Stimulated activated CD8-positive, alpha-beta memory T cell treated with anti-CD3 and anti-CD28 coated beads, Interleukin-7, amount 100 ng/mL, for 48 hours (primary cell): ENCODE results near the gene GTF3C1.

ENCODE experiments used
- DNase-seq, 2 donors: peaks; one replicate each; pipeline ENCODE4 v3.0.0-alpha.2; 2020; ENCODE audit warnings: low read depth in 1 of 2; ENCODE audit errors: extremely low read depth in 1 of 2

Gene GTF3C1

DNA sequence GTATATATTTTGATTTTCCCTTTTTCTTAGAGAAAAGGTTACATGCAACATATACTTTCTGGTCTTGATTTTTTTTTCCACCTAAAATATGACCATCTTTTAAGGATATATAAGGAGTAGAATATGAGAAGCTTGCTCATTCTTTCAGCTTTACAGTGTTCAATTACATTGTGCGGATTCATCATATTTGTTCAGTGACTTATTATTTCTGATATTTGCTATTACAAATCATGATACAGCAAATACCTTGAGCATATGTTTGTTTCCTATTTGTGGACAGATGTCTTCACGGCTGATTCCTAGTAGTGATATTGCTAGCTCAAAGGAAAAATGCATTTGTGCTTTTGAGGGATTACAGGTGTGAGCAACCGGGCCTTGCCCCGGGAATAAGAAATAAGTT lies 18.4 kb upstream of the GTF3C1 start:
- no peak for DNase-seq

- DNase-seq: no peak
These were observed 16.7 kb upstream of the GTF3C1 start for GRCh38 chr16:27566417-27566816.

- no peak for DNase-seq
These were observed 14.5 kb upstream of the GTF3C1 start for GRCh38 chr16:27564224-27564623.

DNA sequence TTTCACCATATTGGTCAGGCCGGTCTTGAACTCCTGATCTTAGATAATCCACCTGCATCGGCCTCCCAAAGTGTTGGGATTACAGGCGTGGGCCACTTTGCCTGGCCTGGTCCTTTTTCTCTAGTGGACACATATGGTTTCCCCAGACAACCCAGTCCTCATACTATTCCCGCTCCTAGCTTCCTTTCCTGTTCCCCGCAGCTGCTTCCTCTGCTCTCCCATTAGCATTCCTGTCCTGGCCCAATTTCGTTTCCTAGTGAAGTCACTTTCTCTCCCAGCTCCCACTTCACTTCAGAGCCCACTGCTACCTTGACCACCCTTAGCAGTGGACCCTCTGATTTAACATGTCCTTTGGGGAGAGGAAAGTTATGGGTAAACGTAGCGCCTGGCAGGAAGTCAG lies 11.5 kb upstream of the GTF3C1 start:
- DNase-seq: no peak

GRCh38 chr16:27558932-27559331 lies 9.2 kb upstream of the GTF3C1 start:
- DNase-seq: no peak

DNA sequence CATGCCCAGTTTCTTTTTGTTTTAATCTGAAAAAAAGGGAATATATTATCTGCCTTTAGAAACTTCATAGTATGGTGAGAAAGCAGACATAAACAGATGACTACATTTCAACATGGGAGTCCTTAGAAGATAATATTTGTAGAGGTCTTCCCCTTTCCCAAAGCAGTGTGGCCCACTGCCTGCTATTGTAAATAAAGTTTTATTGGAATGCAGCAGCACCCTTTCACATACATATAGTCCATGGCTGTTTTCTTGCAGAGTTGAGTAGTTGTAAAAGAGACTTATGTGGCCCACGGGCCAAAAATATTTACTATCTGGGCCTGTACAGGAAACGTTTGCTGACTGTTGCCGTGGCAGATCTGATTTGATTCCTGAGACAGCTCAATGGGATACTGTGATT lies 8.7 kb upstream of the GTF3C1 start:
- no peak for DNase-seq

- DNase-seq: no peak
These were observed 6.8 kb upstream of the GTF3C1 start for GRCh38 chr16:27556471-27556870.

DNA sequence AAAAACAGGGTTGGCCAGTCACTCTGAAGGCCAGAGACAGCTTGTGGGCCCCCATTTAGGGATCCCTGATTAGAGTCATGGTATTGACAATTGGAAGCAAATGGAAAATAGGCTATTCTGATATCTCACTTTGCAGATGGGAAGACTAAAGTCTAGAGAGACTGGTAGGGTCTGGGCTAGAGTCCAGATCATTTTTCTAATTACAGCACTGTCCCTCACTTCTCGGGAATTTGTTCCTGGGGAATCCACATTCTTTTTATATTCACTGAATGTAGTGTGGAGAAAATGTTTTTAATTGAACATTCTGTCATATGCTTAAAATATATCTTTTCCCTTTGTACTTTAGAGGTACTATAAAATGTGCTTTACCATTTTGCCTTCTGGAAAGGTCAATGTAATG lies 1.3 kb upstream of the GTF3C1 start:
- no peak for DNase-seq

DNA sequence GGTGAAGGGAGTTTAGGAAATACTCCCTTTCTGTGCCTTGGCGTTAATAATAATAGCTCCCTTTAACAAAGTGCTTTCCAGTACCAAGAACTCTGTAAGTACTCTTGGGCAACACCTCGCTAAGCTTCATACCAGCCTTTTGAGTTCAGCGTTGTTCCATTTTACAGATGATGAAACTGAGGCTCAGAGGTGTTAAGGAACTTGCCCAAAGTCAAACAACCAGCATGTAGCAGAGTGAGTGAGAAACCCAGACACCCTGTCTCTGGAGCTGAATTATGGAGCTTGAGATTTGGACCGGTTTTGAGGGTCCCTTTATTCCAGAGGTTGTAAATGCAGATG lies 838 bp upstream of the GTF3C1 start:
- DNase-seq: no peak

- DNase-seq: no peak
These were observed 308 bp downstream of the GTF3C1 start for GRCh38 chr16:27549464-27549745.

DNA sequence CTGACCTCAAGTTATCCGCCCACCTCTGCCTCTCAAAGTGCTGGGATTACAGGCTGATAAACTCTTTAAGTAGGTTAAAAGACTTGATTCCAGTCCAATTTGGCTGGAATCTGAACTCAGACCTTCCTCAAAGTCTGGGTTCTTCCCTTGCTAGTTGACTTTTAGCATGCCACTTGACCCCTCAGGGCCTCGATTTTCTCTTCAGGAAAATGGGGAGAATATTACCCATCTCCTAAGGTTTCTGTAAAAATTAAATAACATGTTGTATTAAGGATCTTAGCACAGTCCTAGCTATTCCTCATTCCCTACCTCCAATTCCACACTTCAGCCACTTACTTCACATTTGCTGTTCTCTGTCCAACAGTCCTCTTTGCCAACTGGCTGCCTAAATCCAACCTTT lies 1.9 kb downstream of the GTF3C1 start:
- no peak for DNase-seq

- no peak for DNase-seq
These were observed 2.6 kb downstream of the GTF3C1 start for GRCh38 chr16:27547134-27547533.

DNA sequence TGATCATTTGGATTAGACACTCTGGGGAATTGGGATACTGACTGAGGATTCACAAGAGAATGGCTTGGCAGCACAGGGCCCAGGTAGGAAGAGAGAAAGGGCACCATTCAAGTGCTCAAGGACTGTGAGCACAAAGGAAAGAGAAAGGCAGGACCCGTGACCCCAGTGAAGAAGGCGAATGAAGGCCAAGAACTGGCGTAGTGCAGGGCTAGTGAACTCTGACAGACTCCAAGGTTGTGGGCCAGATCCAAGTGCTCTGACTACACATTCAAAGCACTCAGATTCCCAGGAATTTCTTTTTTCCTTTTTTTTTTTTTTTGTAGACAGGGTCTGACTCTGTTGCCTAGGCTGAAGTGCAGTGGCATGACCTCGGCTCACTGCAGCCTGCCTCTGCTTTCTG lies 5.0 kb downstream of the GTF3C1 start:
- DNase-seq: no peak

GRCh38 chr16:27543801-27544200 lies 5.9 kb downstream of the GTF3C1 start:
- no peak for DNase-seq

GRCh38 chr16:27539636-27540035 lies 10.1 kb downstream of the GTF3C1 start:
- no peak for DNase-seq

DNA sequence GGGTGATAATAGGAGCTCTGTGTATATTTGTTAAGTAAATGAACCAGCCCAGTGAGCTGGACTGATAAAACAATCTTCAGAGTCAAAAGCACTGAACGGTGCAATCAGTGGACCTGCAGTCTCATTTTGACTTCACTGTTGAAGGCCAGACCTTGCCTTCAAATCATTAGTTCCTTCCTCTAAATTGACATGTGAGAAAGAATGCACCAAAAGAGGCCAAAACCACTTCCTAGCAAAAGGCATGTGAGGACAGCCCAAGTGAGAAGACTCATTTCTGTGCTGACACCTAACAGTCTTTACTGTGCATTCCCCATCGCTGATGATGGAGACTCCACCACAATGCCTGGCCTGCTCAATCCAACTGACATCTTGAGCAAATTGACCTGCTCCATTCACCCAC lies 10.6 kb downstream of the GTF3C1 start:
- DNase-seq: no peak

DNA sequence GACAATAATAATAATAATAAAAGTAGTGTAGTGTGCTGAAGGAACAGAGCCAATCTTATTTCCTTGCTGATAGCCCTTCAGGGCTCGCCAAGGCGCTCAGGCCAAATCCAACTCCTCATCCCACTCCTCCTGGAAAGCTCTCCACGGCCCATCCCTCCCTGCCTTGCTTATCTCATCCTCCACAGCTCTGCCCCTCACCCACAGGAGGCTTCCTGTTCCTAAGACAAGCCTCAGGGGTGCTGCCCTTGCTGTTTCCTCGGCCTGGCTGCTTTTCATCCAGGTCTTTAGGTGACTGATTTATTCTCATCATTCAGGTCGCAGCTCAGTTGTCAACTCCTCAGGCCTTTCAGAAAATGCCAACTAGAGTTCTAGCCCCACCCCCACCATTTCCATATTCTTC lies 11.2 kb downstream of the GTF3C1 start:
- DNase-seq: no peak

DNA sequence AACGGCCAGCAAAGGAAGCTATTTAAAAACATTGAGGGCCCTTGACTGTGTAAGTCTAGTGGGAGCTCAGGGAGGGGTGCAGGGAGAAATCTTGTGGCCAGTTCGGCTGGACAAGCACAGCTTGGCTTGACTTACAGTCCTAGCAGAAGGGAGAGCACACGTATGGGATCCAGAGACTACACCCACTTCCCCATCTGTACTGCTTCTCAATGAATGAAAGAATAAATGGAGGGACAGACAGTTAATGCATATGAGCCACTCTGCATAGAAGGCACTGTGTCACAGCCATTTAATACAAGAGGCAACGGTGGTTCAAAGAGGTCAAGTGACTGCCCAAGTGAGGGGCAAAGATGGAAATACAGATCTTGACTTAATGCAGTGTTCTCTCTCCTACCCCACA lies 15.5 kb downstream of the GTF3C1 start:
- DNase-seq: no peak

- no peak for DNase-seq
These were observed 17.6 kb downstream of the GTF3C1 start for GRCh38 chr16:27531826-27532800.

- DNase-seq: no peak
These were observed 18.5 kb downstream of the GTF3C1 start for GRCh38 chr16:27531186-27531585.

DNA sequence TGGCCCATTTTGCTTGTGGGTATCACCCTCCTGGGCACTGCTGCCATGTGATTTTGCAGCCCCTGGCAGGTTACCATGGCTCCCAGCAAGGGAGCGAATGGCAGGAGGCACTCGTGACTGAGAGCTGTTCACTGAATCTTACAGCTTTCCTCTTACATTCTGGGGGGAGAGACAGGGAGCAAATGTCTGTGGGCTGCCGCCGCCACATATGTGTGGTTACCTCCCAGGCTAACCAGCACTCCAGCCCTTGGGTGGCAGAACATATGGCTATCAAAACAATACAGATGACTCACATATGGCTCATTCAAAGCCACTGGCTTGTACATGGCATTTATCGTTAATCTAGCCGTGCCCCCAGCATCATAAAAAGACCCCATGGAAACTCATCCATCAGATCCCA lies 19.8 kb downstream of the GTF3C1 start:
- DNase-seq: no peak

GRCh38 chr16:27528294-27528693 lies 21.4 kb downstream of the GTF3C1 start:
- no peak for DNase-seq

DNA sequence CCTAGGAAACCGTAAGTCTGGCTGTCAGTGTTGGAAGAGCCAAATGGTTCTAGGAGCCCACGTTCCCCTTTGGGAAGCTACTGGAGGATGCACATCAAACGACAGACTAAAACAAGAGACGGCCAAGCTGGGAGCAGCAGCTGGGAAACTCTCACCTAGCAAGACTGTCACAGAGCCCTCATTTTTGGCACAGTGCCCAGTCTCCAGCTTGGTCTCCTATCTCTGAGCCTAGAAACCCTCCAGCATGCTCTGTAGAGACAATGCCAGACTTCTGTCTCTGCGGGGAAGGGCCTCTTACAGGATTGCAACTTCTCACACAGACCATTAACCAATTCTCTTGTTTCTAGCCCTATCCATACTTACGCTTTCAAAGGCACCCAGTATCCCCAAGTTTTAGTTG lies 23.5 kb downstream of the GTF3C1 start:
- DNase-seq: no peak
